T-helper 2 cell (primary cell): ENCODE measurements around the gene ATP11B.
A peak's percentile ranks its signal among the peaks of the same experiment; 100 is the strongest.

ENCODE experiments used
- DNase-seq, 5 experiments: peaks; one replicate each; pipeline versions ENCODE4 v3.0.0 to v3.0.0-alpha.2; 2012 to 2022

The ATP11B gene

GRCh38 chr3:182912474-182912873, 119.2 kb downstream of the ATP11B start:
- no peak for DNase-seq

DNA sequence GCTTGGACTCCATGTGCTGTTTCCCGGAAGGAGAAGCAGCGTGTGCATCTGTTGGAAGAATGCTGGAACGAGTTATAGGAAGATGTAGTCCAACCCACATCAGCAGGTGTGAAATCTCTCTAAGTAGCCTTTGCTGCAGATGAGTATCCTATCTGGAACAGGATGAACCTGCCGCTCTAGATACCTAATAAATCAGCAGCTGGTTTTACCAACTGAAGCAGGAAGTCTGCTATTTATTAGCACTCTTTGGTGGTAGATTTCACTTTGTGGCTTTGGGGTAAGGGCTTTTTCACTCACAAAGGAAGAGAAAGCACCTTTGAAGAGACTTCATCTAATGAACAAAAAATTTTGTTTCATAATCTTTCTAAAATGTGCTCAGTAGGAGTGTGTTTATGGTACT, 120.6 kb downstream of the ATP11B start:
- DNase-seq = peak in 2 of 5 experiments; percentile 17 to 76

DNA sequence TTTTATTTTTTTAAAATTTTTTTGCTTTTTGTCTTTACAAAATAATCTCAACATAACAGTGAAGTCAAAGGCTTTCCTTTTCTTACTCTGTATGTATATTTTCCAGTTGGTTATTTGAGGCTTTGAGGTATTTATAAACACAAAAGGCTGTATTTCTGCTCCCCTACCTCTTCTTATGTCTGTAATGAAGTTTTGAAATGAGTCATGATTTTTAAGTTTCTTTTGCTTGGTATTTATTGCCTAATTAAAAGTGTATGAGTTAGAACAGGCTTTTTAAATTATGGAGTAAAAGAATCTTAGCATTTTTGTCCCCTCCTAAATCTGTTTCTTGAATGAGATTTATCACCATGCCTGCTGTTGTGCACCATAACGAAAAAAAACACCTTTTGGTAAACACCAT, 121.0 kb downstream of the ATP11B start:
- DNase-seq = peak in 1 of 5 experiments; percentile 62

DNA sequence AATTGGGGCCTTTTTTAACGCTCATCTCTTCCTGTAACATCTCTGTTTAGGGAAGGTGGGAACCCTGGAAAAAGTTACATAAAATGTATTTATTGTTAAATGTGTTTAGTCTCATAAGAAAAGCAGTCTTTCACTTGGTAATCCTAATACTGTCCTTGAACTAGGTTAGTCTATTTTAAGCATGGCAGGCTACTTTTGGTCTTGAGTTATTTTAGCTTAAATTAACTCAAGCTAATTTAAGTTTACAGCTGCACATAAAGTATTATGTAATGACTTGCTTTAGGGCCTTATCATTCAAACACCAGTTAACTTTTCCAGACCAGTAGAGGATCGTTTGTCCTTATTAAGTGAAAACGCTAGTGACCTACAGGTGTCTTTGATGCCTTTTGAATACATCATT, 123.8 kb downstream of the ATP11B start:
- no peak for DNase-seq

- DNase-seq = no peak
Observed at GRCh38 chr3:182919866-182920357, 126.6 kb downstream of the ATP11B start.

GRCh38 chr3:182920515-182921084, 127.3 kb downstream of the ATP11B start:
- DNase-seq = no peak

DNA sequence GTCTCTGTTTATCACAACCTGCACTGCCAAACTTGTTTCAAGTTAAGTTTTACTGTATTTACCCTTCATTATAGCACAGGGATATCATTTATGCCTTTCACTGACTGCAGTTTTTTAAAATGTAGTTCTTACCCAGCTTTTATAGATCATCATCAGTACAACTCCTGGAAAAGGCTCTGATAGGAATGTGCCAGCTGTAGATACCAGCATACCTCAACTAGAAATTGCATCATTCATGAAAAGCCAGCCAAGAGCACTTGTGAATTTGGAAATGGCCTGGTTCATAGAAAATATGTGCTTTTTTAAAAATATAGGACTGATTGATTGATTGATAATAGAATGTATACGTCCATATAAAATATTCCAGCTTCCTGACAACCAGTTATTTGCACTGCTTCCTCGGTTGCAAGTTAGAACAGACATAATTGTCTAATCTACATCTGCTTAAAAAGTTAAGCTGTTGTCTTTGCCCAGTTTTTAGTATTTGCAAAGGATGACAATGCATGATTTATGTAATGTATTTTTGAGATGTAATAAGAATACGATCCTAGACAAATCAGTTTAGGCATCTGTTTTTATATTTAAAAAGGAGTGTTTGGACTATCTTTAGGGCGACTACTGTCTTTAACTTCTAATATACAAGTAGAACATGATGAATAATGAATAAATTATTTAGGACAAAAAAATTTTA, 128.5 kb downstream of the ATP11B start:
- DNase-seq = no peak

- DNase-seq = no peak
Observed at GRCh38 chr3:182925330-182925943, 132.1 kb downstream of the ATP11B start.

DNA sequence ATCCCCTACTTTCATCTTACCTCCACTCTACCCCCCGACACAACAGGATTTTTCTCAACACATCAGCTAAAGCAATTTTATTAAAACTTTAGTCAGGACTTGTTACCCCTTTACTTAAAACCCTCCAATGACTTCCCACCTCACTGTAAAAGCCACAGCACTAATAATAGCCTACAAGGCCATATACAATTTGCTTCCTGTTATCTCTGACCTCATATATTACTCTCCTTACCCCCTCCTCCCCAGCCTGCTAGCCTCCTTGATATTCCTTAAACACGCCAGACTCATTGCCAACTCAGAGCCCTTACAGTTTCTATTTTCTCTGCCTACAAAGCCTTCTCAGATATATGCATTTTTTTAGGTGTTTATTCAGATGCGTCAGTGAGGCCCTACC, 132.6 kb downstream of the ATP11B start:
- DNase-seq = no peak

GRCh38 chr3:182935803-182936202, 142.5 kb downstream of the ATP11B start:
- DNase-seq = peak in 1 of 5 experiments; percentile 10

DNA sequence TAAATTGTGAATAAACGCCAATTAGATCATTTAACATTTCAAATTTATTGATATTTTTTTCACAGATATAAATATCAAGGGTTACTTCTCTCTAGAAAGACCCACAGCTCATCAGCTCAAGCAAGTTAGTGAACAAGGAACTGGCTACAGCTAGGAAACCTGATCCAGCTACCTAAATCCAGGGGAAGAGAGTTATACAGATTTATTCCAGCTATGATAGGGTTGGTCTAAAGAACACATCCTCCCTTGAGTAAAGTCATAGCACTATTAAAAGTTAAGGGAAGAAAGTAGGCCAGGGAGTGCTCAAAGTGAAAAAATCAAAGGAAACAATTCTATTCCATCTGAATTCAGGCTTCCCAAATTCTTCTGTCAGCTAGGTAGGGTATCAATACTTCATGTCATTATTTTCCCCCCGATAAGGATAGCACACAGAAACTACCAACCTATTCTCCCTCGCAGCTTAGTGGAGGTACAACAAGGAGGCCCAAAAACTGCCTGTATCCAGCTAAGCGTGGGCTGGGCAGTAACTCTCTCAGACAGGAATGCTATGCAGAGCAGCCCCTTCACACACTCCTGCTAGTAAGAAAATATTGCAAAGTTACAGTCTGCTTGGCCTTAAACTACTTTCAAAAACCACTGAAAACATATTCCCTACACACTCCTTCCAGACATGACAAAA, 143.1 kb downstream of the ATP11B start:
- no peak for DNase-seq

- DNase-seq = no peak
Observed at GRCh38 chr3:182936918-182937285, 143.6 kb downstream of the ATP11B start.

DNA sequence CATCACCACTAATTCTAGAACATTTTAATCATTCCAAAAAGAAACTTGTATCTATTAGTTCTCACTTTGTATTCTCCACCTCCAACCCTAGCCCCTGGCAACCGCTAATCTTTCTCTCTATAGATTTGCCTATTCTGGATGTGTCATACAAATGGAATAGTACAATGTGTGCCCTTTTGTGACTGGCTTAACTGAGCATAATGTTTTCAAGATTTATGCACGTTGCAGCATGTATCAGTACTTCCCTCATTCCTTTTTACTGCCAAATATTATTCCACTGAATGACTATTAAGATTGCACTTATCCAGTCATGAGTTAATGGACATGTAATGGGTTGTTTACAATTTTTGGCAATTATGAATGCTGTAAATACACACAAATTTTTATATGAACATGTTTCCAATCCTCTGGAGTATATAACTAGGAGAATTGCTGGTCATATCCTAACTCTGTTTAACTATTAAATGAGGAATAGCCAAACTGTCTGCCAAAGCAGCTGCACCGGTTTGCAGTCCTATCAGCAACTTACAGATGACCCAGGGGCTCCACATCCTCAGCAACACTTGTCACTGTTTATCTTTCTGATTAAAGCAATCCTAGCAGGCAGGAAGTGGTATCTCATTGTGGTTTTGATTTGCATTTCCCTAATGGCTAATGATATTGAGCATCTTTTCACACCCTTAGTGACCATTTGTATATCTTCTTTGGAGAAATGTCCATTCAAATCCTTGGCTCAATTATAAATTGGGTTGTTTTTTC, 144.2 kb downstream of the ATP11B start:
- DNase-seq = peak in 1 of 5 experiments; percentile 51

GRCh38 chr3:182940266-182940808, 147.0 kb downstream of the ATP11B start:
- no peak for DNase-seq

DNA sequence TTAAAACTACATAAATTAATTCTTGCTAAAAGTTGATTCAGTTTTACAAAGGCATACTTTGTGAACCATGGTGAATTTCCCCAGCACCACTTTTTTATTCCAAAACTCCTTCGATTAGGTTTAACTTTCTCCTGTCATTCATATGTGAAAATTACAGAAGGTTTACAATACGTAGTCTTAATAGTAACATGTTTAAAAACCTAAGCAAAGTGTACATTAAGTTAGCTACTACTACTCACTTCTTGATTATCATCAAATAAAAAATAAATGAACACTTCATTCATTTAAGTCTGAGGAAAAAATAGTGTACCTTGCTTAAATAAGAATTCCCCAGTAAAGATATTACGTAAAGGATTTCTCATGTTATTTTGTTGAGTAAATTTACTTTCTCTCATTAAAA, 148.4 kb downstream of the ATP11B start:
- no peak for DNase-seq

DNA sequence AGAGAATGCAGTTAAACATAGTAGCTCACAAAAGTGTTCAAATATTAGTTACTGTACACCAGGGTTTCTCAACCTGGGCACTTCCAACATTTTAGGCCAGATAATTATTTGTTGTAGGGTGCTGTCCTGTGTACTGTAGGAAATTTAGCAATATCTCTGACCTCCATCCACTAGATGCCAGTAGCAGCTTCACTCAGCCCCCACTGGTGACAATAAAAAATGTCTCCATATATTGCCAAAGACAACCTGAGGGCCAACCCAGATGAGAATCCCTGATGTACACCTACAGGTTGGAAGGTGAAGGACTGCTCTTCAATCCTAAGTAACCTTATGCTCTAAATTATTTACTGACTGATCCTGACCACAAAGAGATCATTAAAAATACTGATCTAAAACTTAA, 154.6 kb downstream of the ATP11B start:
- peak in 1 of 5 experiments; percentile 27 for DNase-seq

DNA sequence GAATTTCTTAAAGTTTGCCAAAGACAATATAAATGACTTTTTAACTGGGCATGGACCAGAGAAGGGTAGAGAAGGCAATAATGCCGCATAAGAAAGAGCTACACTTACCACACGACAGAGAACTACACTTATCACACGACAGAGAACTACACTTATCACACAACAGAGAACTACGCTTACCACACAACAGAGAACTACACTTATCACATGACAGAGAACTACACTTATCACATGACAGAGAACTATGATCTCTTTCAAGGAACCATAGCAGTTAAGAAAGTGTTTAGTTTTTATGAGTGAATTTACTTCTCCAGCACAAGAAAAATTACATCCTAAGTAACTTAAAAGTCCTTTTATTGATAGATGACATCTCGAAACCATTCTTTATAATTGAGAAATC, 155.0 kb downstream of the ATP11B start:
- no peak for DNase-seq

DNA sequence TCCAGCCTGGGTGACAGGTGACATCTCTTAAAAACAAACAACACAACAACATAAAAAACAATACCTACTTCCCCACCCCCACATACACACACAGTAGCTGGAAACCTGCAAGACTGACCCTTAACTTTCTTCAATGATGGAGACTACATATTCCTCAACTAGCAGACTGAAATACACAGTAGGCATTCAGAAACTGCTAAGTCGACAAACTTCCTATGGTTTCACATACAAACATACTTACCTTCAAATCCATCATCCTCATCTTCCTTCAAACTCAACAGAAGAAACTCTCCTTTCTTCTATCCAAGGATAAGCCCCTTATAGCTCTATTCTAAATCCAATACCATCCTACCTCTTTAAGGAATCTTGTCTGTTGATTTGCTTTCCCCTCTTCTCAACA, 156.4 kb downstream of the ATP11B start:
- DNase-seq = no peak

DNA sequence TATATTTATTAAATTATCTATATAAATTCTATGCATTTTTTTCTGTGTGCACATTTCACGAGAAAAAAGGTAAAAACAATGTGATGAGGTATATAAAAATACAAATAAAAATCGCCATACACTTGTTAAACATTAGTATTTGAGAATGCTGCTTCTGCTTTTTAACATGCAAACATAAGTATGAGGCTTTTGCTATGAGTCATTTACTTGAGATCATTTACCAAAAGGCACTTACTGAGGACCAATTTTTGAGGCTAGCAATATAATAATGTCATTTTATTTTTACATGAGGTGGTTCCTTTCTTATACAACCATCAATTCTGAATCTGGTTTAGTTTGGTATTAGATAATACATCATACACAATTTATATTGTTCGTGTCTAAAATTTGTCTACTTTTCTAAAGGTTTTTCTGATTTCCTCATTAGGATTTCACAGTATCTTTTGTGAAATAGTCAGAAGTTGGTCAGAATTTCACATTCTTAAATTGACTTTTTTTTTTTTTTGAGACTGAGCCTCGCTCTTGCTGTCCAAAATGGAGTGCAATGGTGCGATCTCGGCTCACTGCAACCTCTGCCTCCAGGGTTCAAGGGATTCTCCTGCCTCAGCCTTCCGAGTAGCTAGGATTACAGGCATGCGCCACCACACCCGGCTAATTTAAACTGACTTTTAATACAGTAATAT, 161.4 kb downstream of the ATP11B start:
- DNase-seq = no peak

- no peak for DNase-seq
Observed at GRCh38 chr3:182957226-182957625, 163.9 kb downstream of the ATP11B start.

DNA sequence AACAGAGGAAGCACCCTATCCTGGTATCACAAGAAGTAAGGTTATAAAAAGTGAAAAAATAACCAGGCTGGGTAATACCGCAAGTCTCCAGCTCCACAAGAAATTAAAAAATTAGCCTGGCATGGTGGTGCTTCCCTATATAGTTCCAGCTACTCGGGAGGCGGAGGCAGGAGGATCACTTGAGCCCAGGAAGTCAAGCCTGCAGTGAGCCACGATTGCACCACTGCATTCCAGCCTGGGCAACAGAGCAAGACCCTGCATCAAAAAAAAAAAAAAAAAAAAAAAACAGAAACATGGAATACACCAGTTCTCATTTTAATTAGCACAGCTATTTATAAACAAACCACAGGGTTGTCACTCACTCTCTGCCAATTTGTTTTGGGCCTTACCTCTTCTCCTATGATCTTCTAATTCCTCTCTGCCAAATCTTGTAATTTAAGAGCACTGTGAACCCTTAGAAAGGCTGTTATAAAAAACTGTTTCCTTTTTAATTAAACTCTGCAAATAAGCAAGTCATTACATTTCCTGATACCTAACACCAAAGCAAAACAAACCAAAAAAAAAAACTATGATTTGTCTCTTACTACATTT, 164.5 kb downstream of the ATP11B start:
- no peak for DNase-seq
